Measurements from ENCODE around the gene MC1R.

DNA sequence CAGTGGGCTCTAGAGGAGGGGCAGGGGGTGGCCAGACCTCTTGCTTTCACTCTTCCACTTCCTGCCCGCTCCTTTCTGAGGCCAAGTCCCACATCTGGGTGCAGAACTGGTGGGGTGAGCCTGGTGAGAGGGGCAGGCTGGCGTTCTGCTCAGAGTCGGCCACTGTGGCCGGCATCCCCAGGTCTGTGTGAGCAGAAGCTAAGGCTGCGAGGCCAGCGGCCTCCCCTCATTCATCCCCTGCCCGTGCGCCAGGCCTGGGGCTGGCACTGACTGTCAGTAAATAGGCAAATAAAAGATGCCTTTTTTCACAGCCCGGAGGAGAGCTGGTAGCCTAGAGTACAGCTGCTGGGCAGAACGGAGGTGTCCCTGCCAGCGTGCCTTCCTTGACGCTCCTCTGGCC, 31.1 kb downstream of the MC1R start:
- TF ChIP-seq POLR2A (IDR thresholded peaks at IDR 0.05) (no peak), CTCF (IDR thresholded peaks at IDR 0.05) (no peak), EP300 (IDR thresholded peaks at IDR 0.05) (no peak)
